HepG2 (cell line): ENCODE results near the gene MRPL10. TPM values are rescaled to one million over a fixed set of nuclear protein-coding genes. Genes with fewer than 3 reads are reported as not detected.

Experiments
- ATAC-seq: fragments of 200-7000 bp; cut with Tn5 transposase; 3 replicates; pipeline ENCODE4 v1.9.1; 2020; ENCODE audit warnings: mild to moderate bottlenecking, moderate library complexity
- BruUV-seq: library from RNA; stranded (reverse); fragments of 400-500 nt; replicated peaks from 2 replicates; lab custom pipeline; 2021; lab: Mats Ljungman, UMichigan
- CTCF ChIA-PET: fragments of 300-600 bp; formaldehyde crosslinking; extraction: SDS; loops from one replicate; lab custom pipeline; 2021; ENCODE audit warnings: low total read pairs, inconsistent platforms, low intra/inter-chr PET ratio; lab: Yijun Ruan, JAX
- POLR2A ChIA-PET: fragments of 350-600 bp; sonication (Branson Sonifier 250); formaldehyde crosslinking; loops from one replicate; lab custom pipeline; 2020; ENCODE audit warnings: antibody characterized with exemption, inconsistent platforms; lab: Yijun Ruan, JAX
- DNase-seq: peaks from one replicate; pipeline ENCODE4 v3.0.0-alpha.2; 2015; ENCODE audit warnings: low spot score
- FAIRE-seq: peaks from 3 replicates; lab custom pipeline; 2011; peaks lifted over from hg19 to GRCh38; lab: Jason Lieb, UNC
- H2AFZ ChIP-seq: one replicate; pipeline ENCODE4 v1.6.1; 2011; ENCODE audit warnings: low read length, inconsistent platforms
- H3K27ac ChIP-seq: fragments of 300-600 bp; 3 replicates; pipeline ENCODE4 v1.8.0; 2011; ENCODE audit warnings: mixed run types, mild to moderate bottlenecking, mixed read lengths, low read length, inconsistent platforms; ENCODE audit not compliant: insufficient read depth; ENCODE audit errors: extremely low read length
- H3K27me3 ChIP-seq, 2 experiments: fragments of 200-600 bp in 1 of 2; 2 replicates in 1 of 2; 3 replicates in 1 of 2; pipeline versions ENCODE4 v1.6.0 to v1.8.0; 2011; ENCODE audit warnings: low read length in 2 of 2, mild to moderate bottlenecking in 2 of 2, moderate library complexity in 2 of 2, inconsistent platforms in 1 of 2; ENCODE audit not compliant: insufficient read depth in 2 of 2, control insufficient read depth in 1 of 2
- H3K36me3 ChIP-seq, 2 experiments: fragments of 200-600 bp in 1 of 2; replicated peaks in 1 of 2; 2 replicates in 1 of 2; 3 replicates in 1 of 2; pipeline versions ENCODE4 v1.5.1 to v1.8.0; 2011; ENCODE audit warnings: low read length in 2 of 2, inconsistent platforms in 1 of 2; ENCODE audit not compliant: insufficient read depth in 2 of 2, control insufficient read depth in 1 of 2
- H3K4me1 ChIP-seq: 2 replicates; pipeline ENCODE4 v1.5.1; 2012; ENCODE audit warnings: low read length, inconsistent platforms; ENCODE audit not compliant: insufficient read depth
- H3K4me2 ChIP-seq: 2 replicates; pipeline ENCODE4 v1.6.0; 2011; ENCODE audit warnings: low read depth, low read length, inconsistent platforms
- H3K4me3 ChIP-seq, 3 experiments: fragments of 200-600 bp in 1 of 3; sonication (generic), shearing (Covaris generic) in 1 of 3; replicated peaks in 1 of 3; 2 replicates each; pipeline ENCODE4 v1.5.1; 2011 to 2016; ENCODE audit warnings: low read length in 3 of 3, inconsistent platforms in 2 of 3, low read depth in 2 of 3, mild to moderate bottlenecking in 2 of 3, control low read depth in 1 of 3, mixed read lengths in 1 of 3; ENCODE audit not compliant: insufficient read depth in 1 of 3
- H3K79me2 ChIP-seq: one replicate; pipeline ENCODE4 v1.6.1; 2011; ENCODE audit warnings: low read length, inconsistent platforms; ENCODE audit not compliant: insufficient read depth
- H3K9ac ChIP-seq: 2 replicates; pipeline ENCODE4 v1.6.0; 2011; ENCODE audit warnings: mild to moderate bottlenecking, low read depth, low read length, inconsistent platforms; ENCODE audit not compliant: insufficient read depth
- H3K9me3 ChIP-seq: 2 replicates; pipeline ENCODE4 v1.5.1; 2012; ENCODE audit warnings: mild to moderate bottlenecking, low read length
- H4K20me1 ChIP-seq: 2 replicates; pipeline ENCODE4 v1.6.0; 2011; ENCODE audit warnings: inconsistent platforms, mild to moderate bottlenecking, low read length, moderate library complexity; ENCODE audit not compliant: insufficient read depth
- AGO2 ChIP-seq: fragments of 200-400 bp; formaldehyde crosslinking; optimal IDR thresholded peaks from 2 replicates; pipeline ENCODE3; 2017; ENCODE audit warnings: mild to moderate bottlenecking, low read depth, low read length, moderate library complexity
- ATF6 ChIP-seq: sonication (generic); formaldehyde crosslinking; conservative IDR thresholded peaks from 2 replicates; pipeline ENCODE4 v1.4.0; 2020; ENCODE audit warnings: missing genetic modification reagents
- GATAD2A ChIP-seq: IDR thresholded peaks from 2 replicates; pipeline ENCODE4 v1.6.1; 2016
- ZC3H4 ChIP-seq: sonication (generic); formaldehyde crosslinking; IDR thresholded peaks from 2 replicates; pipeline ENCODE4 v1.4.0; 2020; ENCODE audit warnings: missing genetic modification reagents, borderline replicate concordance
- ZNF296 ChIP-seq: sonication (generic); formaldehyde crosslinking; conservative IDR thresholded peaks from 2 replicates; pipeline ENCODE4 v1.5.0; 2020; ENCODE audit warnings: mild to moderate bottlenecking, missing genetic modification reagents
- whole genome bisulfite sequencing: methylation state at CpG from one replicate; pipeline ENCODE4 v1.1.6; 2017; ENCODE audit warnings: low lambda C conversion rate; 5-methylcytosine and 5-hydroxymethylcytosine counted together
- in situ Hi-C: cut with HindIII; loops from 2 replicates; pipeline ENCODE4 v1.10.0; 2017; ENCODE audit warnings: low pct_unique_long_range_greater_than_20kb; ENCODE audit not compliant: extremely low pct_ligation_motif_present
- intact Hi-C: fragments of 100-400 bp; cut with micrococcal nuclease; formaldehyde crosslinking; loops from one replicate; pipeline ENCODE4 v1.10.0; 2022; ENCODE audit not compliant: unreplicated experiment
- polyA plus RNA-seq, 8 experiments: library from polyadenylated mRNA; depleted of rRNA in 3 of 8; stranded (reverse) in 7 of 8; unstranded in 1 of 8; fragments of >200 nt; fragmentation: Illumina TruSeq in 4 of 8; extraction: Trizol in 4 of 8; gene quantifications; 2 replicates each; pipeline versions ENCODE4 v1.2.1 to v1.2.3, GENCODE V29; 2011 to 2016; ENCODE audit warnings: low read depth in 4 of 8, missing spikeins in 1 of 8, mixed read lengths in 1 of 8; ENCODE audit not compliant: insufficient read depth in 1 of 8
- total RNA-seq, 5 experiments: library from RNA; depleted of rRNA; stranded (reverse); fragments of >200 nt; fragmentation: Illumina TruSeq; extraction: Trizol; gene quantifications; 2 replicates each; pipeline ENCODE4 v1.2.3, GENCODE V29; 2016; ENCODE audit warnings: low read depth in 1 of 5
- TF ChIP-seq, protein P1 (sequence below): sonication (generic); formaldehyde crosslinking; IDR thresholded peaks from 2 replicates; pipeline ENCODE4 v1.9.0; 2021; ENCODE audit warnings: mild to moderate bottlenecking, missing genetic modification reagents
- TF ChIP-seq, protein P2 (sequence below): sonication (generic); formaldehyde crosslinking; IDR thresholded peaks from 2 replicates; pipeline ENCODE4 v1.8.0; 2022; ENCODE audit warnings: mild to moderate bottlenecking, missing genetic modification reagents, moderate library complexity

The MRPL10 gene
- total and polyA plus RNA-seq, 2 of the 13 experiments (the other 11 are each of a cell fraction or from before 2014, with no cell fraction given), result 56.7 to 149 TPM

DNA sequence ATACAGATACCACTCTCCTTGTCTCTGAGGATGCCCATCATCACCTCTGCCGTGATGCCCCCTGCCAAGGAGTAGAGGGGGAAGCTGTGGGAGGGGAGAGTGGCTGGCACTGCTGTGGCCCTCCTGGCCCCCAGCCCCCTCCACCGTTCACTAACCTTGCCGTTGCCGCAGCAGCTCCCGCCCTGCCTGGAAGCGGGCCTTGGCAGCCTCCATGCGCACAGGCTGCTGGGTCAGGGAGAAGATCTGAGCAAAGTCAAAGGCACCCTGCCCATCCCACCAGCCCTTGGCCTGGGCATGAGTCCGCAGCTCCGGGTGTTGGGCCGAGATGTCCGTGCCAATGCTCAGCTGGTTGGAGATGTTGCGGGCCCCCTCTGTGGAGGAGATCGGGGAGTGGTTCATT lies 7.3 kb upstream of the MRPL10 start:
- H3K4me1 ChIP-seq, result peaks cover 60% of the 10 kb centered on the region
- POLR2A ChIA-PET, result interaction anchor here (1.1 kb wide), 1 partner anchor 57 kb away, joined by 3 read pairs; the partner anchor contains the start of gene SP2
- H3K79me2 ChIP-seq, result peaks cover 10% of the 10 kb centered on the region
- no peaks in the 10 kb centered on the region; a peak in 2 of 5 replicates for H3K36me3 ChIP-seq
- H3K4me2 ChIP-seq, result no peak overlapping the region
- 98% methylated on average over 12 of the region's 13 CpGs for WGBS
- ATAC-seq, result no peak
- no peak for DNase-seq
- H4K20me1 ChIP-seq, result no peaks in the 10 kb centered on the region
- H3K27me3 ChIP-seq, result no peaks in the 10 kb centered on the region; a peak in 1 of 5 replicates
- intact Hi-C loops (no loop called here), in situ Hi-C loops (no loop called here)
- CTCF ChIA-PET, result no interaction called here
- H3K4me3 ChIP-seq, result no peak overlapping the region
- TF ChIP-seq ATF6, result no peak
- peak; percentile 42 for TF ChIP-seq AGO2
- H2AFZ ChIP-seq, result no peak overlapping the region
- H3K27ac ChIP-seq, result no peak overlapping the region
- FAIRE-seq, result no peak
- no TSS peak for BruUV-seq
- no peak overlapping the region for H3K9ac ChIP-seq
- H3K9me3 ChIP-seq, result no peaks in the 10 kb centered on the region

DNA sequence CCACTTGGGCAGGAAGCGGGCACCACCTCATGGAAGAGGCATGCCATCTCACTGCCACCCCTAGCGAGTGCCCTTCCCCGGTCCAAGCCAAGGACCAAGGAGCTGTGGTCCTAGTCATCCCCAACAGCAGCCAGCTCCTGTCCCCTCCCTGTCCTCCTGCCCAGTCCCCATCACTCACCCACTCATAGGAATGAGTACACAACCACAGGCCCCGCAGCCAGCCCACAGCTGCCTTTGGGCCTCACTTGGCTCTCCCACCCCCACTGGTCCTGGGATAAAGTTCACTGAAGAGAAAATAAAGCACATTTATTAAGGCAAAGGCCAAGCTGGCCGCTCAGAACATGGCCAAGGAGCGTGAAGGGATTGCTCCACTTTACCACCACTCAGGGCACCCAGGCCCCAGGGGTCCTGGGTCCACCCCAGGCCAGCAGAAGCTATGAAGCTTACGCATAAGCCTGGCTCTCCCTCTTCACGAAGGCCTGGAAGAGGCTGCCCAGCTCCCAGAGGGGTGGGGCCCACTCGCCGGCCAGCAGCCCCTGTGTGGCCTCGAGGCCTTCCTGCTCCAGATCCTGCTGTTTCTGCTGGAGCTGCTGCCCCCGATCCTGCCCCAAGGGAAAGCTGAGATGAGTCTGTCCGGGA lies 6.2 kb upstream of the MRPL10 start:
- Histone ChIP-seq H3K36me3 (no peaks in the 10 kb centered on the region; a peak in 2 of 5 replicates), H3K4me2 (peak overlapping the region; percentile 26), H2AFZ (no peak overlapping the region), H3K4me1 (peaks cover 49% of the 10 kb centered on the region), H3K9me3 (no peaks in the 10 kb centered on the region), H3K4me3 (peak overlapping the region in 1 of 3 experiments; percentile 8; a peak in 1 of 6 replicates), H3K27ac (peak overlapping the region; percentile 65), H3K27me3 (no peaks in the 10 kb centered on the region; a peak in 1 of 5 replicates), H3K79me2 (peaks cover 10% of the 10 kb centered on the region), H4K20me1 (no peaks in the 10 kb centered on the region), H3K9ac (peak overlapping the region; percentile 40; the same call in 1 of the 2 replicates)
- ATAC-seq (peak; percentile 2; the same call in 1 of the 3 replicates), FAIRE-seq (peak; percentile 61), DNase-seq (peak; percentile 30)
- no TSS peak for BruUV-seq
- ChIA-PET POLR2A (interaction anchor here (1.0 to 2.3 kb wide), 3 partner anchors 13 to 133 kb away, joined by 3 to 12 read pairs (median 4); partner anchors contain the start of genes CDK5RAP3, SP2 and SP6), CTCF (no interaction called here)
- in situ Hi-C loops (no loop called here), intact Hi-C loops (no loop called here)
- WGBS, result 40% methylated on average over 12 of the region's 13 CpGs
- TF ChIP-seq, protein P1, sequence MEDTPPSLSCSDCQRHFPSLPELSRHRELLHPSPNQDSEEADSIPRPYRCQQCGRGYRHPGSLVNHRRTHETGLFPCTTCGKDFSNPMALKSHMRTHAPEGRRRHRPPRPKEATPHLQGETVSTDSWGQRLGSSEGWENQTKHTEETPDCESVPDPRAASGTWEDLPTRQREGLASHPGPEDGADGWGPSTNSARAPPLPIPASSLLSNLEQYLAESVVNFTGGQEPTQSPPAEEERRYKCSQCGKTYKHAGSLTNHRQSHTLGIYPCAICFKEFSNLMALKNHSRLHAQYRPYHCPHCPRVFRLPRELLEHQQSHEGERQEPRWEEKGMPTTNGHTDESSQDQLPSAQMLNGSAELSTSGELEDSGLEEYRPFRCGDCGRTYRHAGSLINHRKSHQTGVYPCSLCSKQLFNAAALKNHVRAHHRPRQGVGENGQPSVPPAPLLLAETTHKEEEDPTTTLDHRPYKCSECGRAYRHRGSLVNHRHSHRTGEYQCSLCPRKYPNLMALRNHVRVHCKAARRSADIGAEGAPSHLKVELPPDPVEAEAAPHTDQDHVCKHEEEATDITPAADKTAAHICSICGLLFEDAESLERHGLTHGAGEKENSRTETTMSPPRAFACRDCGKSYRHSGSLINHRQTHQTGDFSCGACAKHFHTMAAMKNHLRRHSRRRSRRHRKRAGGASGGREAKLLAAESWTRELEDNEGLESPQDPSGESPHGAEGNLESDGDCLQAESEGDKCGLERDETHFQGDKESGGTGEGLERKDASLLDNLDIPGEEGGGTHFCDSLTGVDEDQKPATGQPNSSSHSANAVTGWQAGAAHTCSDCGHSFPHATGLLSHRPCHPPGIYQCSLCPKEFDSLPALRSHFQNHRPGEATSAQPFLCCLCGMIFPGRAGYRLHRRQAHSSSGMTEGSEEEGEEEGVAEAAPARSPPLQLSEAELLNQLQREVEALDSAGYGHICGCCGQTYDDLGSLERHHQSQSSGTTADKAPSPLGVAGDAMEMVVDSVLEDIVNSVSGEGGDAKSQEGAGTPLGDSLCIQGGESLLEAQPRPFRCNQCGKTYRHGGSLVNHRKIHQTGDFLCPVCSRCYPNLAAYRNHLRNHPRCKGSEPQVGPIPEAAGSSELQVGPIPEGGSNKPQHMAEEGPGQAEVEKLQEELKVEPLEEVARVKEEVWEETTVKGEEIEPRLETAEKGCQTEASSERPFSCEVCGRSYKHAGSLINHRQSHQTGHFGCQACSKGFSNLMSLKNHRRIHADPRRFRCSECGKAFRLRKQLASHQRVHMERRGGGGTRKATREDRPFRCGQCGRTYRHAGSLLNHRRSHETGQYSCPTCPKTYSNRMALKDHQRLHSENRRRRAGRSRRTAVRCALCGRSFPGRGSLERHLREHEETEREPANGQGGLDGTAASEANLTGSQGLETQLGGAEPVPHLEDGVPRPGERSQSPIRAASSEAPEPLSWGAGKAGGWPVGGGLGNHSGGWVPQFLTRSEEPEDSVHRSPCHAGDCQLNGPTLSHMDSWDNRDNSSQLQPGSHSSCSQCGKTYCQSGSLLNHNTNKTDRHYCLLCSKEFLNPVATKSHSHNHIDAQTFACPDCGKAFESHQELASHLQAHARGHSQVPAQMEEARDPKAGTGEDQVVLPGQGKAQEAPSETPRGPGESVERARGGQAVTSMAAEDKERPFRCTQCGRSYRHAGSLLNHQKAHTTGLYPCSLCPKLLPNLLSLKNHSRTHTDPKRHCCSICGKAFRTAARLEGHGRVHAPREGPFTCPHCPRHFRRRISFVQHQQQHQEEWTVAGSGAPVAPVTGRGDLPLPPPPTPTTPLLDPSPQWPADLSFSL (CRISPR knock-in tag), result no peak
- TF ChIP-seq GATAD2A (CRISPR knock-in tag) (no peak), ZNF296 (no peak), ZC3H4 (no peak)
- TF ChIP-seq, protein P2, sequence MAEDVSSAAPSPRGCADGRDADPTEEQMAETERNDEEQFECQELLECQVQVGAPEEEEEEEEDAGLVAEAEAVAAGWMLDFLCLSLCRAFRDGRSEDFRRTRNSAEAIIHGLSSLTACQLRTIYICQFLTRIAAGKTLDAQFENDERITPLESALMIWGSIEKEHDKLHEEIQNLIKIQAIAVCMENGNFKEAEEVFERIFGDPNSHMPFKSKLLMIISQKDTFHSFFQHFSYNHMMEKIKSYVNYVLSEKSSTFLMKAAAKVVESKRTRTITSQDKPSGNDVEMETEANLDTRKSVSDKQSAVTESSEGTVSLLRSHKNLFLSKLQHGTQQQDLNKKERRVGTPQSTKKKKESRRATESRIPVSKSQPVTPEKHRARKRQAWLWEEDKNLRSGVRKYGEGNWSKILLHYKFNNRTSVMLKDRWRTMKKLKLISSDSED (CRISPR knock-in tag), result no peak
